GM23338 (cell line): ENCODE data around the gene ACAN. TPM values are rescaled to one million over a fixed set of nuclear protein-coding genes. Genes with fewer than 3 reads are reported as not detected.

Source experiments
- ATAC-seq: fragments of 200-7000 bp; cut with Tn5 transposase; 3 replicates; pipeline ENCODE4 v1.9.1; 2020
- DNase-seq: peaks from one replicate; pipeline ENCODE4 v3.0.0-alpha.2; 2015; ENCODE audit warnings: low spot score
- H2AFZ ChIP-seq: fragments of 200-600 bp; sonication (generic); 2 replicates; pipeline ENCODE4 v1.8.0; 2016; ENCODE audit warnings: antibody characterized with exemption, mild to moderate bottlenecking, moderate library complexity
- H3F3A ChIP-seq: fragments of 200-600 bp; sonication (generic); replicated peaks from 2 replicates; pipeline ENCODE4 v1.8.0; 2017; ENCODE audit warnings: antibody characterized with exemption, mixed run types, low read depth
- H3K27ac ChIP-seq: fragments of 200-600 bp; sonication (generic); 2 replicates; pipeline ENCODE4 v1.6.1; 2016; ENCODE audit warnings: low read depth
- H3K27me3 ChIP-seq: fragments of 200-600 bp; sonication (generic); 2 replicates; pipeline ENCODE4 v1.8.0; 2016; ENCODE audit warnings: mild to moderate bottlenecking, mixed run types, moderate library complexity; ENCODE audit not compliant: insufficient read depth
- H3K36me3 ChIP-seq: fragments of 200-600 bp; sonication (generic); 2 replicates; pipeline ENCODE4 v1.8.0; 2016; ENCODE audit warnings: mild to moderate bottlenecking; ENCODE audit not compliant: insufficient read depth
- H3K4me1 ChIP-seq: fragments of 200-600 bp; sonication (generic); 2 replicates; pipeline ENCODE4 v1.8.0; 2016; ENCODE audit warnings: mild to moderate bottlenecking, moderate library complexity; ENCODE audit not compliant: insufficient read depth
- H3K4me2 ChIP-seq: fragments of 200-600 bp; sonication (generic); 2 replicates; pipeline ENCODE4 v1.7.1; 2017; ENCODE audit warnings: mixed run types
- H3K4me3 ChIP-seq: fragments of 200-600 bp; sonication (generic); 2 replicates; pipeline ENCODE4 v1.6.1; 2016; ENCODE audit warnings: mixed run types
- H3K79me2 ChIP-seq: fragments of 200-600 bp; sonication (generic); replicated peaks from 2 replicates; pipeline ENCODE4 v1.8.0; 2017; ENCODE audit warnings: mild to moderate bottlenecking; ENCODE audit not compliant: insufficient read depth
- H3K9me2 ChIP-seq: fragments of 200-600 bp; sonication (generic); 2 replicates; pipeline ENCODE4 v1.8.0; 2017; ENCODE audit not compliant: insufficient read depth
- H4K20me1 ChIP-seq: fragments of 200-600 bp; sonication (generic); replicated peaks from 2 replicates; pipeline ENCODE4 v1.8.0; 2017; ENCODE audit warnings: mild to moderate bottlenecking; ENCODE audit not compliant: insufficient read depth
- H3K27ac Mint-ChIP-seq: 2 replicates; pipeline ENCODE4 v1.8.0; 2020; ENCODE audit warnings: inconsistent platforms, mild to moderate bottlenecking, moderate library complexity, mixed read lengths
- H3K27me3 Mint-ChIP-seq: 3 replicates; pipeline ENCODE4 v1.8.0; 2022; ENCODE audit warnings: low read depth, mild to moderate bottlenecking, moderate library complexity, mixed read lengths, inconsistent platforms; ENCODE audit not compliant: insufficient read depth, poor library complexity
- H3K36me3 Mint-ChIP-seq: 3 replicates; pipeline ENCODE4 v1.8.0; 2021; ENCODE audit warnings: low read depth, mild to moderate bottlenecking, inconsistent platforms, moderate library complexity, mixed read lengths
- H3K4me1 Mint-ChIP-seq: 3 replicates; pipeline ENCODE4 v1.8.0; 2020; ENCODE audit warnings: mild to moderate bottlenecking, inconsistent platforms, mixed read lengths
- H3K4me3 Mint-ChIP-seq: 3 replicates; pipeline ENCODE4 v1.8.0; 2021; ENCODE audit warnings: moderate library complexity, mild to moderate bottlenecking, inconsistent platforms, mixed read lengths
- H3K9me3 Mint-ChIP-seq: 3 replicates; pipeline ENCODE4 v1.8.0; 2020; ENCODE audit warnings: moderate library complexity, mild to moderate bottlenecking, inconsistent platforms, mixed read lengths
- CREB1 ChIP-seq: fragments of 250-450 bp; sonication (Bioruptor Pico); IDR thresholded peaks from 2 replicates; pipeline ENCODE4 v1.5.0; 2020; ENCODE audit warnings: low read depth, mild to moderate bottlenecking, moderate library complexity
- EZH2 ChIP-seq: fragments of 200-600 bp; sonication (generic); IDR thresholded peaks from one replicate; pipeline ENCODE4 v1.8.0; 2017; ENCODE audit warnings: antibody characterized with exemption, mild to moderate bottlenecking, low read depth; ENCODE audit not compliant: unreplicated experiment
- EZH2phosphoT487 ChIP-seq: fragments of 200-600 bp; sonication (generic); IDR thresholded peaks from one replicate; pipeline ENCODE4 v1.8.1; 2018; ENCODE audit warnings: antibody characterized with exemption; ENCODE audit not compliant: unreplicated experiment
- JUNB ChIP-seq: IDR thresholded peaks from one replicate; pipeline ENCODE4 v1.6.1; 2016; ENCODE audit warnings: antibody characterized with exemption; ENCODE audit not compliant: unreplicated experiment
- NANOG ChIP-seq: IDR thresholded peaks from 2 replicates; pipeline ENCODE4 v1.6.1; 2016; ENCODE audit warnings: antibody characterized with exemption, borderline replicate concordance
- POLR2AphosphoS5 ChIP-seq: IDR thresholded peaks from 2 replicates; pipeline ENCODE4 v1.6.1; 2016; ENCODE audit warnings: antibody characterized with exemption, low read depth
- ZNF331 ChIP-seq: fragments of 250-450 bp; sonication (Bioruptor Pico); IDR thresholded peaks from 2 replicates; pipeline ENCODE4 v1.5.0; 2020; ENCODE audit warnings: low read depth, mild to moderate bottlenecking, moderate library complexity
- polyA plus RNA-seq: library from polyadenylated mRNA; unstranded; fragments of >200 nt; fragmentation: Nextera tagmentation; extraction: Ambion mirVana; gene quantifications from 2 replicates; pipeline ENCODE4 v1.2.1, GENCODE V29; 2016
- total RNA-seq: library from RNA; depleted of rRNA; stranded (reverse); fragments of >200 nt; shearing (Covaris generic); gene quantifications from 2 replicates; pipeline ENCODE4 v1.2.3, GENCODE V29; 2014
- TF ChIP-seq, protein P1 (sequence below): IDR thresholded peaks from 2 replicates; pipeline ENCODE4 v1.6.1; 2016; ENCODE audit warnings: antibody characterized with exemption
- TF ChIP-seq, protein P2 (sequence below): fragments of 250-450 bp; sonication (Bioruptor Pico); IDR thresholded peaks from 2 replicates; pipeline ENCODE4 v1.5.0; 2020; ENCODE audit warnings: mild to moderate bottlenecking, moderate library complexity

ACAN gene
- total and polyA plus RNA-seq, 2 experiments from 2014 or later, result 2.5 to 4.9 TPM

GRCh38 chr15:88906551-88906950 is 103.3 kb downstream of the ACAN start:
- no peak overlapping the region for H3K27ac Mint-ChIP-seq
- Histone ChIP-seq H3K4me1 (peaks cover 27% of the 10 kb centered on the region), H3K36me3 (peaks cover 66% of the 10 kb centered on the region), H3K27ac (no peak overlapping the region), H2AFZ (no peak overlapping the region), H3K4me3 (no peak overlapping the region), H3K9me2 (no peaks in the 10 kb centered on the region), H3K79me2 (peaks cover 55% of the 10 kb centered on the region), H3F3A (peaks cover 42% of the 10 kb centered on the region), H3K27me3 (no peaks in the 10 kb centered on the region), H3K4me2 (no peak overlapping the region), H4K20me1 (peaks cover 55% of the 10 kb centered on the region)
- H3K4me3 Mint-ChIP-seq, result no peak overlapping the region
- no peak for DNase-seq
- H3K36me3 Mint-ChIP-seq, result peaks cover 100% of the 10 kb centered on the region
- no peak for TF ChIP-seq JUNB
- no peak for TF ChIP-seq NANOG
- no peak for TF ChIP-seq ZNF331 (CRISPR knock-in tag)
- TF ChIP-seq CREB1 (CRISPR knock-in tag), result no peak
- no peak for TF ChIP-seq EZH2phosphoT487
- TF ChIP-seq EZH2, result no peak
- no peak for TF ChIP-seq POLR2AphosphoS5
- peaks cover 78% of the 10 kb centered on the region for H3K4me1 Mint-ChIP-seq
- no peaks in the 10 kb centered on the region; the same call in 2 of the 3 replicates for H3K9me3 Mint-ChIP-seq
- peaks cover 34% of the 10 kb centered on the region for H3K27me3 Mint-ChIP-seq
- no peak for ATAC-seq

- no peak for TF ChIP-seq EZH2
- TF ChIP-seq, protein P1, sequence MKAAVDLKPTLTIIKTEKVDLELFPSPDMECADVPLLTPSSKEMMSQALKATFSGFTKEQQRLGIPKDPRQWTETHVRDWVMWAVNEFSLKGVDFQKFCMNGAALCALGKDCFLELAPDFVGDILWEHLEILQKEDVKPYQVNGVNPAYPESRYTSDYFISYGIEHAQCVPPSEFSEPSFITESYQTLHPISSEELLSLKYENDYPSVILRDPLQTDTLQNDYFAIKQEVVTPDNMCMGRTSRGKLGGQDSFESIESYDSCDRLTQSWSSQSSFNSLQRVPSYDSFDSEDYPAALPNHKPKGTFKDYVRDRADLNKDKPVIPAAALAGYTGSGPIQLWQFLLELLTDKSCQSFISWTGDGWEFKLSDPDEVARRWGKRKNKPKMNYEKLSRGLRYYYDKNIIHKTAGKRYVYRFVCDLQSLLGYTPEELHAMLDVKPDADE, result no peak
- TF ChIP-seq, protein P2, sequence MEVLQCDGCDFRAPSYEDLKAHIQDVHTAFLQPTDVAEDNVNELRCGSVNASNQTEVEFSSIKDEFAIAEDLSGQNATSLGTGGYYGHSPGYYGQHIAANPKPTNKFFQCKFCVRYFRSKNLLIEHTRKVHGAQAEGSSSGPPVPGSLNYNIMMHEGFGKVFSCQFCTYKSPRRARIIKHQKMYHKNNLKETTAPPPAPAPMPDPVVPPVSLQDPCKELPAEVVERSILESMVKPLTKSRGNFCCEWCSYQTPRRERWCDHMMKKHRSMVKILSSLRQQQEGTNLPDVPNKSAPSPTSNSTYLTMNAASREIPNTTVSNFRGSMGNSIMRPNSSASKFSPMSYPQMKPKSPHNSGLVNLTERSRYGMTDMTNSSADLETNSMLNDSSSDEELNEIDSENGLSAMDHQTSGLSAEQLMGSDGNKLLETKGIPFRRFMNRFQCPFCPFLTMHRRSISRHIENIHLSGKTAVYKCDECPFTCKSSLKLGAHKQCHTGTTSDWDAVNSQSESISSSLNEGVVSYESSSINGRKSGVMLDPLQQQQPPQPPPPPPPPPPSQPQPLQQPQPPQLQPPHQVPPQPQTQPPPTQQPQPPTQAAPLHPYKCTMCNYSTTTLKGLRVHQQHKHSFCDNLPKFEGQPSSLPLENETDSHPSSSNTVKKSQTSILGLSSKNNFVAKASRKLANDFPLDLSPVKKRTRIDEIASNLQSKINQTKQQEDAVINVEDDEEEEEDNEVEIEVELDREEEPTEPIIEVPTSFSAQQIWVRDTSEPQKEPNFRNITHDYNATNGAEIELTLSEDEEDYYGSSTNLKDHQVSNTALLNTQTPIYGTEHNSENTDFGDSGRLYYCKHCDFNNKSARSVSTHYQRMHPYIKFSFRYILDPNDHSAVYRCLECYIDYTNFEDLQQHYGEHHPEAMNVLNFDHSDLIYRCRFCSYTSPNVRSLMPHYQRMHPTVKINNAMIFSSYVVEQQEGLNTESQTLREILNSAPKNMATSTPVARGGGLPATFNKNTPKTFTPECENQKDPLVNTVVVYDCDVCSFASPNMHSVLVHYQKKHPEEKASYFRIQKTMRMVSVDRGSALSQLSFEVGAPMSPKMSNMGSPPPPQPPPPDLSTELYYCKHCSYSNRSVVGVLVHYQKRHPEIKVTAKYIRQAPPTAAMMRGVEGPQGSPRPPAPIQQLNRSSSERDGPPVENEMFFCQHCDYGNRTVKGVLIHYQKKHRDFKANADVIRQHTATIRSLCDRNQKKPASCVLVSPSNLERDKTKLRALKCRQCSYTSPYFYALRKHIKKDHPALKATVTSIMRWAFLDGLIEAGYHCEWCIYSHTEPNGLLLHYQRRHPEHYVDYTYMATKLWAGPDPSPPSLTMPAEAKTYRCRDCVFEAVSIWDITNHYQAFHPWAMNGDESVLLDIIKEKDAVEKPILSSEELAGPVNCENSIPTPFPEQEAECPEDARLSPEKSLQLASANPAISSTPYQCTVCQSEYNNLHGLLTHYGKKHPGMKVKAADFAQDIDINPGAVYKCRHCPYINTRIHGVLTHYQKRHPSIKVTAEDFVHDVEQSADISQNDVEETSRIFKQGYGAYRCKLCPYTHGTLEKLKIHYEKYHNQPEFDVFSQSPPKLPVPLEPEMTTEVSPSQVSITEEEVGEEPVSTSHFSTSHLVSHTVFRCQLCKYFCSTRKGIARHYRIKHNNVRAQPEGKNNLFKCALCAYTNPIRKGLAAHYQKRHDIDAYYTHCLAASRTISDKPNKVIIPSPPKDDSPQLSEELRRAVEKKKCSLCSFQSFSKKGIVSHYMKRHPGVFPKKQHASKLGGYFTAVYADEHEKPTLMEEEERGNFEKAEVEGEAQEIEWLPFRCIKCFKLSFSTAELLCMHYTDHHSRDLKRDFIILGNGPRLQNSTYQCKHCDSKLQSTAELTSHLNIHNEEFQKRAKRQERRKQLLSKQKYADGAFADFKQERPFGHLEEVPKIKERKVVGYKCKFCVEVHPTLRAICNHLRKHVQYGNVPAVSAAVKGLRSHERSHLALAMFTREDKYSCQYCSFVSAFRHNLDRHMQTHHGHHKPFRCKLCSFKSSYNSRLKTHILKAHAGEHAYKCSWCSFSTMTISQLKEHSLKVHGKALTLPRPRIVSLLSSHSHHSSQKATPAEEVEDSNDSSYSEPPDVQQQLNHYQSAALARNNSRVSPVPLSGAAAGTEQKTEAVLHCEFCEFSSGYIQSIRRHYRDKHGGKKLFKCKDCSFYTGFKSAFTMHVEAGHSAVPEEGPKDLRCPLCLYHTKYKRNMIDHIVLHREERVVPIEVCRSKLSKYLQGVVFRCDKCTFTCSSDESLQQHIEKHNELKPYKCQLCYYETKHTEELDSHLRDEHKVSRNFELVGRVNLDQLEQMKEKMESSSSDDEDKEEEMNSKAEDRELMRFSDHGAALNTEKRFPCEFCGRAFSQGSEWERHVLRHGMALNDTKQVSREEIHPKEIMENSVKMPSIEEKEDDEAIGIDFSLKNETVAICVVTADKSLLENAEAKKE (CRISPR knock-in tag), result no peak
- Histone ChIP-seq H3K36me3 (peaks cover 68% of the 10 kb centered on the region), H3K27me3 (no peaks in the 10 kb centered on the region), H3K4me1 (peaks cover 31% of the 10 kb centered on the region), H3K9me2 (no peaks in the 10 kb centered on the region), H3K4me3 (no peak overlapping the region), H2AFZ (no peak overlapping the region), H3K79me2 (peaks cover 60% of the 10 kb centered on the region), H3K4me2 (no peak overlapping the region), H4K20me1 (peaks cover 55% of the 10 kb centered on the region), H3F3A (peaks cover 38% of the 10 kb centered on the region), H3K27ac (0 out of 2 replicates have a peak overlapping the region, but pooled peaks have one; percentile 19)
- Mint-ChIP-seq H3K27ac (0 out of 2 replicates have a peak overlapping the region, but pooled peaks have one; percentile 27), H3K27me3 (peaks cover 29% of the 10 kb centered on the region), H3K4me3 (no peak overlapping the region; the same call in 2 of the 3 replicates), H3K4me1 (peaks cover 76% of the 10 kb centered on the region), H3K36me3 (peaks cover 100% of the 10 kb centered on the region), H3K9me3 (no peaks in the 10 kb centered on the region)
- DNase-seq (no peak), ATAC-seq (no peak)
These were observed 103.9 kb downstream of the ACAN start for GRCh38 chr15:88907111-88907510.
